ENCODE results near the gene FAM228B. TPM values are rescaled to one million over a fixed set of nuclear protein-coding genes. Genes with fewer than 3 reads are reported as not detected.

FAM228B gene
- total RNA-seq, 1 experiment from 2014 or later, result 10.6 TPM

- ChIA-PET CTCF (interaction anchor here (0.6 kb wide), 2 partner anchors 32 to 213 kb away, joined by 3 read pairs; partner anchors contain the start of gene ITSN2), POLR2A (interaction anchor here (0.6 to 0.7 kb wide), 2 partner anchors 18 to 167 kb away, joined by 3 to 4 read pairs; no protein-coding TSS in a partner anchor)
- H3K27me3 Mint-ChIP-seq (ENCODE audit: insufficient read depth, unreplicated experiment), result no peaks in the 10 kb centered on the region
- no TSS peak for BruUV-seq (replicated peaks)
- no peak overlapping the region for H3K4me3 Mint-ChIP-seq (ENCODE audit: unreplicated experiment)
- no peak for TF ChIP-seq CTCF (IDR thresholded peaks at IDR 0.05; ENCODE audit: unreplicated experiment)
- DNase-seq (ENCODE audit: unreplicated experiment), result no peak
- H3K4me1 Mint-ChIP-seq (ENCODE audit: insufficient read depth, unreplicated experiment), result no peaks in the 10 kb centered on the region
- peaks cover 22% of the 10 kb centered on the region for H3K36me3 Mint-ChIP-seq (ENCODE audit: insufficient read depth, unreplicated experiment)
- peaks cover 21% of the 10 kb centered on the region for H3K9me3 Mint-ChIP-seq (ENCODE audit: unreplicated experiment)
- intact Hi-C loops (cut with micrococcal nuclease), result no loop called here
- no peak overlapping the region for H3K27ac Mint-ChIP-seq (ENCODE audit: low read depth, unreplicated experiment)
Measured at GRCh38 chr2:24147364-24147763, 24.1 kb downstream of the FAM228B start.

GRCh38 chr2:24152413-24153197, 29.3 kb downstream of the FAM228B start:
- intact Hi-C loops (cut with micrococcal nuclease), result no loop called here
- peaks cover 15% of the 10 kb centered on the region for H3K9me3 Mint-ChIP-seq (ENCODE audit: unreplicated experiment)
- TF ChIP-seq CTCF (IDR thresholded peaks at IDR 0.05; ENCODE audit: unreplicated experiment), result no peak

GRCh38 chr2:24153478-24153877, 30.2 kb downstream of the FAM228B start:
- CTCF ChIA-PET, result interaction anchor here (1.6 kb wide), 1 partner anchor 68 kb away, joined by 3 read pairs; no protein-coding TSS in a partner anchor
- Mint-ChIP-seq H3K27ac (ENCODE audit: low read depth, unreplicated experiment) (no peak overlapping the region), H3K27me3 (ENCODE audit: insufficient read depth, unreplicated experiment) (no peaks in the 10 kb centered on the region), H3K9me3 (ENCODE audit: unreplicated experiment) (peaks cover 7% of the 10 kb centered on the region), H3K4me3 (ENCODE audit: unreplicated experiment) (no peak overlapping the region), H3K4me1 (ENCODE audit: insufficient read depth, unreplicated experiment) (no peaks in the 10 kb centered on the region), H3K36me3 (ENCODE audit: insufficient read depth, unreplicated experiment) (peaks cover 6% of the 10 kb centered on the region)
- POLR2A ChIA-PET, result no interaction called here
- no peak for TF ChIP-seq CTCF (IDR thresholded peaks at IDR 0.05; ENCODE audit: unreplicated experiment)
- no TSS peak for BruUV-seq (replicated peaks)
- DNase-seq (ENCODE audit: unreplicated experiment), result no peak
- intact Hi-C loops (cut with micrococcal nuclease), result no loop called here

More at GRCh38 chr2:24152413-24153197, 29.3 kb downstream of the FAM228B start:
- Mint-ChIP-seq H3K4me1 (ENCODE audit: insufficient read depth, unreplicated experiment) (no peaks in the 10 kb centered on the region), H3K27ac (ENCODE audit: low read depth, unreplicated experiment) (no peak overlapping the region), H3K4me3 (ENCODE audit: unreplicated experiment) (no peak overlapping the region), H3K36me3 (ENCODE audit: insufficient read depth, unreplicated experiment) (peaks cover 6% of the 10 kb centered on the region), H3K27me3 (ENCODE audit: insufficient read depth, unreplicated experiment) (no peaks in the 10 kb centered on the region)
- BruUV-seq (replicated peaks), result no TSS peak
- ChIA-PET POLR2A (interaction anchor here (0.7 to 1.2 kb wide), 2 partner anchors 21 to 91 kb away, joined by 3 read pairs; no protein-coding TSS in a partner anchor), CTCF (interaction anchor here (1.6 kb wide), 1 partner anchor 67 kb away, joined by 3 read pairs; no protein-coding TSS in a partner anchor)
- no peak for DNase-seq (ENCODE audit: unreplicated experiment)

GRCh38 chr2:24158131-24158530, 34.9 kb downstream of the FAM228B start:
- no peaks in the 10 kb centered on the region for H3K9me3 Mint-ChIP-seq (ENCODE audit: unreplicated experiment)
- CTCF ChIA-PET, result no interaction called here
- intact Hi-C loops (cut with micrococcal nuclease), result no loop called here
- H3K4me1 Mint-ChIP-seq (ENCODE audit: insufficient read depth, unreplicated experiment), result no peaks in the 10 kb centered on the region
- TF ChIP-seq CTCF (IDR thresholded peaks at IDR 0.05; ENCODE audit: unreplicated experiment), result no peak
- no peak for DNase-seq (ENCODE audit: unreplicated experiment)
- no peaks in the 10 kb centered on the region for H3K27me3 Mint-ChIP-seq (ENCODE audit: insufficient read depth, unreplicated experiment)
- POLR2A ChIA-PET, result no interaction called here
- no peak overlapping the region for H3K27ac Mint-ChIP-seq (ENCODE audit: low read depth, unreplicated experiment)
- BruUV-seq (replicated peaks), result no TSS peak
- H3K4me3 Mint-ChIP-seq (ENCODE audit: unreplicated experiment), result no peak overlapping the region
- H3K36me3 Mint-ChIP-seq (ENCODE audit: insufficient read depth, unreplicated experiment), result no peaks in the 10 kb centered on the region

Data from MCF 10A (cell line).